ENCODE data around the gene MOCOS. TPM values are rescaled to one million over a fixed set of nuclear protein-coding genes. Genes with fewer than 3 reads are reported as not detected.

Gene MOCOS
- total and polyA plus RNA-seq, 11 donors, result 0.07 to 1.0 (median 0.26) TPM

GRCh38 chr18:36186461-36187192, 670 bp upstream of the MOCOS start:
- intact Hi-C loops (cut with DNase I), result loop anchor here in 7 of 10 donors (5.0 to 10.0 kb wide), 7 partner anchors 52 to 388 kb away; no protein-coding TSS in a partner anchor
- ATAC-seq (peak in 3 of 4 donors; percentile 27 to 63 (median 49)), DNase-seq (peak; percentile 28 to 66 (median 39))
- no peaks in the 10 kb centered on the region for H3K36me3 ChIP-seq
- no peak for TF ChIP-seq CTCF (IDR thresholded peaks at IDR 0.05)
- no peak for TF ChIP-seq POLR2A (IDR thresholded peaks at IDR 0.05)
- peaks cover 0 to 12% (median 0%) of the 10 kb centered on the region in 9 donors for H3K27me3 ChIP-seq
- H3K9me3 ChIP-seq, result no peaks in the 10 kb centered on the region
- peak overlapping the region in 3 of 12 donors; percentile 36 to 51 (median 46) for H3K27ac ChIP-seq
- 12 to 25% (median 15%) methylated on average over 31 to 47 of the region's 47 CpGs for WGBS, 4 donors
- H3K4me1 ChIP-seq, result peaks cover 0 to 28% (median 4%) of the 10 kb centered on the region in 12 donors
- H3K4me3 ChIP-seq, result peak overlapping the region; percentile 41 to 96 (median 68)

DNA sequence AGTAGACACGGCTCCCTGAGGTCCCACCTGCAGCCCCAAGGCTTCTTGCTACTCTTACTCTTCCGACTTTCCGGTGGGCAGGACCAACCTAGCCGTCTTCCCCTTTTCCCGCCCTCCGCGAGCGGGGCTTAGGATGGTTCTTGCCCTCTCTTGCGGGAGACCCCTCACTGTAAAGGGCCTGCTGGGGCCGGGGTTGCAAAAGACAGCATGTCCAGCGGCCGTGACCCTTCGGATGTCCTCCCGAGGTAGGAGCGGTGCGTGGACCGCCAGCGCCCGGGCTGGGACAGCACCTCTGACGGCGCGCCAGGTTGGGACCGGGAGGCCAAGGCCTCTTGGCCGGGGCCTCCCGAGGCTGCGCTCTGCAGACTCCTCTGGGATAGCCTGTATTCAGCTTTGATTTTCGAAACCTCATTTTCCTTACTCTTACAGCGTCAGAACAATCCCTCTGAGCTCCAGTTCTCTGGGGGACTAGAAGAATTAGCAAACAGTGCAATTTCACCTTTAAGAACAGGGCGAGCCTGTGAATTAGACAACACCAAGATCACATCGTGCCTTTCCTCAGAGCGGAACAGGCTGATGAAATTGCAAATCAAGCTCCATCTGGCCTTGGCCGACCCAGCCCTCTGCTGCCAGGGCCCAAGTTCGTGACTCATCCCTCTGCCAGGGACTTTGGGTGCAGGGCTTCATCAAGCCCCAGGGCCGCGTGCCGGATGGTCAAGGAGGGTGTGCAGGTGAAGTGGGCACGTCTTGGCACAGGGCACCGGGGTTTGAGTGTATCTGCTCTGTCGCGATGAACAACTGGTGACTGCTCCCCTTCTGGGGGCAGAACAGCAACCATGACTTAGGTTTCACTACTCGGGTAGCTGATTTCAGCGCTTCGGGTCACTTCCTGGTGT, 777 bp downstream of the MOCOS start:
- Histone ChIP-seq H3K4me3 (peak overlapping the region; percentile 41 to 96 (median 68)), H3K27ac (peak overlapping the region in 3 of 12 donors; percentile 36 to 51 (median 46))

GRCh38 chr18:36188916-36189315, 1.6 kb downstream of the MOCOS start:
- Histone ChIP-seq H3K27ac (no peak overlapping the region), H3K9me3 (no peaks in the 10 kb centered on the region), H3K27me3 (peaks cover 0 to 12% (median 0%) of the 10 kb centered on the region in 9 donors), H3K36me3 (no peaks in the 10 kb centered on the region), H3K4me3 (no peak overlapping the region), H3K4me1 (peaks cover 0 to 19% (median 2%) of the 10 kb centered on the region in 12 donors)
- intact Hi-C loops (cut with DNase I), result loop anchor here in 7 of 10 donors (5.0 to 10.0 kb wide), 7 partner anchors 54 to 386 kb away; no protein-coding TSS in a partner anchor
- 76 to 89% (median 85%) methylated on average over 3 of the region's 3 CpGs for WGBS, 4 donors
- DNase-seq (no peak), ATAC-seq (no peak)
- TF ChIP-seq CTCF (IDR thresholded peaks at IDR 0.05), result no peak
- TF ChIP-seq POLR2A (IDR thresholded peaks at IDR 0.05), result no peak

More for the DNA sequence above, 777 bp downstream of the MOCOS start:
- DNase-seq (peak in 1 of 5 donors; percentile 31), ATAC-seq (peak in 1 of 4 donors; percentile 7)
- peaks cover 0 to 19% (median 2%) of the 10 kb centered on the region in 12 donors for H3K4me1 ChIP-seq
- no peaks in the 10 kb centered on the region for H3K9me3 ChIP-seq
- TF ChIP-seq POLR2A (IDR thresholded peaks at IDR 0.05), result no peak
- no peak for TF ChIP-seq CTCF (IDR thresholded peaks at IDR 0.05)
- H3K36me3 ChIP-seq, result no peaks in the 10 kb centered on the region
- H3K27me3 ChIP-seq, result peaks cover 0 to 12% (median 0%) of the 10 kb centered on the region in 9 donors
- 41 to 45% (median 43%) methylated on average over 40 to 43 of the region's 43 CpGs for WGBS, 4 donors
- intact Hi-C loops (cut with DNase I), result loop anchor here in 7 of 10 donors (5.0 to 10.0 kb wide), 7 partner anchors 53 to 387 kb away; no protein-coding TSS in a partner anchor
